Measurements from ENCODE around the gene MSMO1. TPM values are rescaled to one million over a fixed set of nuclear protein-coding genes. Genes with fewer than 3 reads are reported as not detected.
A peak's percentile ranks its signal among the peaks of the same experiment; 100 is the strongest.

Gene MSMO1
- polyA plus RNA-seq, 1 donor (not counting 4 experiments of a cell fraction or from before 2014, with no cell fraction given), result 541 TPM

DNA sequence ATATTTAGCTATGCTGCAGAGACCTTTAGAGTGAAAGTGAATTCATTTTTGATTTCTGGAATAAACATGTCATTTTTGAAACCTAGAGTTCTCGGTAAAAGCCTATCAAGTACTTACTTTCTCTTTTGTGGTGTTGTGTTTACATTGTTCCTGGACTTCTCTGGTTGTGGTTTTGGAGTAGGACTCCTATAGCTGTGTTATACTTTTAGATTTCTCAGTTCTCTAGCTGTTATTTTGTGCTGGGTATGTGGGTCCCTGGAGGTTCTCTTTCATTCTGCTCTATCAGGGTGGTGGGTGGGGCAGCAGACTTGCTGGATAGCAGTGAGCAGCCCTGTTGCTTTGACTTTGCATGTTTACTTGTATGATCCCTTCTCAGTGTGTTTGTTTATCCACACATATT, 25.6 kb upstream of the MSMO1 start:
- H3K27ac ChIP-seq (ENCODE audit: control insufficient read depth, insufficient read depth, low read length), result no peak overlapping the region
- DNase-seq (ENCODE audit: low read depth, low spot score), result no peak
- no peaks in the 10 kb centered on the region for H3K27me3 ChIP-seq (ENCODE audit: control insufficient read depth, extremely low read depth, insufficient read depth, low read length)
- no peak overlapping the region for H2AFZ ChIP-seq (ENCODE audit: control insufficient read depth, low read length)
- no peak for FAIRE-seq
- peak overlapping the region in 1 of 3 experiments; percentile 1 for H3K4me3 ChIP-seq (ENCODE audit: control insufficient read depth in 2 of 3, extremely low read depth in 1 of 3, insufficient read depth in 2 of 3, low read depth in 1 of 3, low read length in 3 of 3)
- peaks cover 4% of the 10 kb centered on the region in 2 experiments for H3K36me3 ChIP-seq (ENCODE audit: control insufficient read depth in 2 of 2, extremely low read depth in 1 of 2, insufficient read depth in 2 of 2, low read length in 2 of 2)
- TF ChIP-seq, protein P1, sequence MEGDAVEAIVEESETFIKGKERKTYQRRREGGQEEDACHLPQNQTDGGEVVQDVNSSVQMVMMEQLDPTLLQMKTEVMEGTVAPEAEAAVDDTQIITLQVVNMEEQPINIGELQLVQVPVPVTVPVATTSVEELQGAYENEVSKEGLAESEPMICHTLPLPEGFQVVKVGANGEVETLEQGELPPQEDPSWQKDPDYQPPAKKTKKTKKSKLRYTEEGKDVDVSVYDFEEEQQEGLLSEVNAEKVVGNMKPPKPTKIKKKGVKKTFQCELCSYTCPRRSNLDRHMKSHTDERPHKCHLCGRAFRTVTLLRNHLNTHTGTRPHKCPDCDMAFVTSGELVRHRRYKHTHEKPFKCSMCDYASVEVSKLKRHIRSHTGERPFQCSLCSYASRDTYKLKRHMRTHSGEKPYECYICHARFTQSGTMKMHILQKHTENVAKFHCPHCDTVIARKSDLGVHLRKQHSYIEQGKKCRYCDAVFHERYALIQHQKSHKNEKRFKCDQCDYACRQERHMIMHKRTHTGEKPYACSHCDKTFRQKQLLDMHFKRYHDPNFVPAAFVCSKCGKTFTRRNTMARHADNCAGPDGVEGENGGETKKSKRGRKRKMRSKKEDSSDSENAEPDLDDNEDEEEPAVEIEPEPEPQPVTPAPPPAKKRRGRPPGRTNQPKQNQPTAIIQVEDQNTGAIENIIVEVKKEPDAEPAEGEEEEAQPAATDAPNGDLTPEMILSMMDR (optimal IDR thresholded peaks at IDR 0.05 in 1 of 3, IDR thresholded peaks at IDR 0.05 in 1 of 3, conservative IDR thresholded peaks at IDR 0.05 in 1 of 3; ENCODE audit: extremely low read depth in 1 of 3, insufficient read depth in 2 of 3, low read length in 3 of 3), result no peak
- no peak for TF ChIP-seq EZH2 (IDR thresholded peaks at IDR 0.05; ENCODE audit: low read length)
- no peaks in the 10 kb centered on the region for H3K79me2 ChIP-seq (ENCODE audit: control insufficient read depth, insufficient read depth, low read length)
- dilution Hi-C loops (cut with MboI; ENCODE audit: extremely low pct_ligation_motif_present, low sequenced_read_pairs), result no loop called here
- no peak overlapping the region for H3K9ac ChIP-seq (ENCODE audit: control insufficient read depth, extremely low read depth, insufficient read depth, low read length)
- no peaks in the 10 kb centered on the region for H3K9me1 ChIP-seq (ENCODE audit: control insufficient read depth, extremely low read depth, insufficient read depth, low read length)
- H3K9me3 ChIP-seq (ENCODE audit: control insufficient read depth, low read depth, low read length), result no peaks in the 10 kb centered on the region
- H4K20me1 ChIP-seq (ENCODE audit: control insufficient read depth, extremely low read depth, insufficient read depth, low read length), result no peaks in the 10 kb centered on the region
- H3K4me1 ChIP-seq (ENCODE audit: control insufficient read depth, extremely low read depth, insufficient read depth, low read length), result no peaks in the 10 kb centered on the region
- peak overlapping the region; percentile 33 for H3K4me2 ChIP-seq (ENCODE audit: control insufficient read depth, extremely low read depth, insufficient read depth, low read depth, low read length)

DNA sequence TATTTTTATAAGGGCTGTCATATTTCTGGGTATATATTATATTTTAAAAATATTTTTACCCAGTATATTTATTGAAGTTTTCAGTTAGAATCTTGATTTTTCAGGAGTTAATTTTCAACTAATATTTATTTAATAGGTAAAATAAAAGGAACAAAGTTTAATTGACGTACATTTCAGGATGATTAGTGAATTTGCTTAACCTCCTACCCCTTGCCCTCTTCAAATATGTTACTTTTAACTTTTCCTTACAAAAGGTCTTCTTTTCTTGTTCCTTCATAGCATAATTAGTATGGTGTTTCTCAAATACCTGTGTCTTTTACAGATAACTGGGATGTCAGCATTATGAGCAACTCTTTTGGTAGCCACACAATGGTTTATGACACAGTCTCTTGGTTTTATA, 24.8 kb upstream of the MSMO1 start:
- Histone ChIP-seq H3K36me3 (ENCODE audit: control insufficient read depth in 2 of 2, extremely low read depth in 1 of 2, insufficient read depth in 2 of 2, low read length in 2 of 2) (peaks cover 3 to 4% of the 10 kb centered on the region in 2 experiments), H3K79me2 (ENCODE audit: control insufficient read depth, insufficient read depth, low read length) (no peaks in the 10 kb centered on the region), H3K9me3 (ENCODE audit: control insufficient read depth, low read depth, low read length) (no peaks in the 10 kb centered on the region), H3K27me3 (ENCODE audit: control insufficient read depth, extremely low read depth, insufficient read depth, low read length) (no peaks in the 10 kb centered on the region), H3K4me1 (ENCODE audit: control insufficient read depth, extremely low read depth, insufficient read depth, low read length) (no peaks in the 10 kb centered on the region), H3K4me3 (ENCODE audit: control insufficient read depth in 2 of 3, extremely low read depth in 1 of 3, insufficient read depth in 2 of 3, low read depth in 1 of 3, low read length in 3 of 3) (no peak overlapping the region), H3K27ac (ENCODE audit: control insufficient read depth, insufficient read depth, low read length) (no peak overlapping the region), H3K4me2 (ENCODE audit: control insufficient read depth, extremely low read depth, insufficient read depth, low read depth, low read length) (no peak overlapping the region), H3K9ac (ENCODE audit: control insufficient read depth, extremely low read depth, insufficient read depth, low read length) (no peak overlapping the region), H2AFZ (ENCODE audit: control insufficient read depth, low read length) (no peak overlapping the region), H4K20me1 (ENCODE audit: control insufficient read depth, extremely low read depth, insufficient read depth, low read length) (no peaks in the 10 kb centered on the region), H3K9me1 (ENCODE audit: control insufficient read depth, extremely low read depth, insufficient read depth, low read length) (no peaks in the 10 kb centered on the region)
- dilution Hi-C loops (cut with MboI; ENCODE audit: extremely low pct_ligation_motif_present, low sequenced_read_pairs), result no loop called here
- DNase-seq (ENCODE audit: low read depth, low spot score), result no peak
- FAIRE-seq, result no peak
- no peak for TF ChIP-seq EZH2 (IDR thresholded peaks at IDR 0.05; ENCODE audit: low read length)
- TF ChIP-seq, protein P1 (optimal IDR thresholded peaks at IDR 0.05 in 1 of 3, IDR thresholded peaks at IDR 0.05 in 1 of 3, conservative IDR thresholded peaks at IDR 0.05 in 1 of 3; ENCODE audit: extremely low read depth in 1 of 3, insufficient read depth in 2 of 3, low read length in 3 of 3), result no peak
